NCI-H774 (cell line): Measurements from ENCODE around the gene GUCY1A2.
A peak's percentile ranks its signal among the peaks of the same experiment; 100 is the strongest.

ENCODE experiments used
- DNase-seq: peaks from one replicate; lab custom pipeline; 2025; lab: John Stamatoyannopoulos, UW

The GUCY1A2 gene

GRCh38 chr11:106998916-106999188 is 19.4 kb downstream of the GUCY1A2 start:
- DNase-seq, result no peak

GRCh38 chr11:106998116-106998915 is 20.0 kb downstream of the GUCY1A2 start:
- DNase-seq, result no peak

DNA sequence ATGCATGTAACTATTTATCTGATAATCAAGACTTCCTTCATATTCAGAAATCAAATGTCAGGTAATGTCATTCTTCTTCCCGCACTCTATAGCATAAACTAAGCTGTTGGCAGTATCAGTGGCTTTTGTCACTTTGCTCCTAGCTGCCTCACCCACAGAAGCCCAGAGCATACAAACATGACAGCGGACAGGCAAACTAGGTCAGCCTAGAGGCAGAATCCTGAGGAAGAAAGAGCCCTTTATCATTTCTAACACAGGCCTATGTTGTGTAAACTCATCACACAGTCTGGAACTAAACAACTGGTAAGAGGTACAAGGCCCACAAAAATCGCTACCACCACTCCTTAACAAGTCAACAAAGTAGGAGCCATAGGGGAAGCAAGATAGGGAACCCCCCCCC is 21.0 kb downstream of the GUCY1A2 start:
- DNase-seq, result no peak

DNA sequence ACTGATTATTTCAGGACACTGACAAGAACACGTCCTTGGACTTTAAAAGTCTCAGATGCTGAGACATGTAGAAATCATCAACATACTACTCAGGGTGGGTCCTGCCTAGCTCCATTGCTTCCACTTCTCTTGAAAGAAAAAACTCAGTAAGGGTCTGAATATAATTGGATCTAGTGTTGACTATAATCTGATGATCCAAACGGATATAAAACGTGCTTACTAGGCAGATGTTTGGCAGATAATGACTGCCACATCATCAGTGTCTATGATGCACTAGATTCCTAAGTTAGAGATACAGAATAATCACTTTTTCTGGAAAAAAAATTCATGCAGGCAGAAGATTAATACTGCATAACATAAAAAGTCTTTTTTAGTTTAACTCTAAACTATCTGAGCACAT is 21.6 kb downstream of the GUCY1A2 start:
- DNase-seq, result no peak

DNA sequence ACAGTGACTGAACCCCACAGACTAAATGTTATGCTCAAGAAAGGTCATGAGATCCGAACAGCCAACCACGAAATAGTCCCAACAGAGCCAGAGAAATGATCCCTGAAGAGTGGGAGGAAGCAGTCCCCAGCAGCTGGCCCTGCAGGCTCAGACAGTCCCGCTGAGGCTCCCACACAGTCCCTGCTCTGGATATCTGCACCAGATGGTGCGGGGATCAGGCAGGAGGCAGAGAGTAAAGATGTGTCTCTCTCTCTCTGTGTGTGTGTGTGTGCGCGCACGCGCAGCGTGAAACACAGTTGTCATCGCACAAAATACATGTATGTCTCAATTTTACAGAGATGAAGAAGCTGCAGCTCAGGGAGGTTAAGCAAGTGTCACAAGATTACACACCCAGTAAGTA is 27.9 kb downstream of the GUCY1A2 start:
- DNase-seq, result no peak

DNA sequence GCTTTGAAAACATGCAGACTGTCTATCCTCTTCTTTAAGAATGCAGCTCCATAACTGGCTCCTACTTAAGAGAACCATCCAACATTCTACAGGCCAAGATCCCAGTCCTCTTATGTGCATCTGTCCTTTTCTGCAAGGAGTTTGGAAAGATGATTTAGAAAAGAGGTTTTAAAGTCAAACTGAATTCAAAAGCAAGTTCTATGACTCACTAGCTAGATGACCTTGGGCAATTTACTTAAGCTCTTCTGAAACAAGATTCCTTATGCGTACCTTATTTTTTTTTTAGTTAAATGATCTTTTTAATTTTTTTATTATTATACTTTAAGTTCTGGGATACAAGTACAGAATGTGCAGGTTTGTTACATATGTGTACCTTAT is 29.2 kb downstream of the GUCY1A2 start:
- no peak for DNase-seq

DNA sequence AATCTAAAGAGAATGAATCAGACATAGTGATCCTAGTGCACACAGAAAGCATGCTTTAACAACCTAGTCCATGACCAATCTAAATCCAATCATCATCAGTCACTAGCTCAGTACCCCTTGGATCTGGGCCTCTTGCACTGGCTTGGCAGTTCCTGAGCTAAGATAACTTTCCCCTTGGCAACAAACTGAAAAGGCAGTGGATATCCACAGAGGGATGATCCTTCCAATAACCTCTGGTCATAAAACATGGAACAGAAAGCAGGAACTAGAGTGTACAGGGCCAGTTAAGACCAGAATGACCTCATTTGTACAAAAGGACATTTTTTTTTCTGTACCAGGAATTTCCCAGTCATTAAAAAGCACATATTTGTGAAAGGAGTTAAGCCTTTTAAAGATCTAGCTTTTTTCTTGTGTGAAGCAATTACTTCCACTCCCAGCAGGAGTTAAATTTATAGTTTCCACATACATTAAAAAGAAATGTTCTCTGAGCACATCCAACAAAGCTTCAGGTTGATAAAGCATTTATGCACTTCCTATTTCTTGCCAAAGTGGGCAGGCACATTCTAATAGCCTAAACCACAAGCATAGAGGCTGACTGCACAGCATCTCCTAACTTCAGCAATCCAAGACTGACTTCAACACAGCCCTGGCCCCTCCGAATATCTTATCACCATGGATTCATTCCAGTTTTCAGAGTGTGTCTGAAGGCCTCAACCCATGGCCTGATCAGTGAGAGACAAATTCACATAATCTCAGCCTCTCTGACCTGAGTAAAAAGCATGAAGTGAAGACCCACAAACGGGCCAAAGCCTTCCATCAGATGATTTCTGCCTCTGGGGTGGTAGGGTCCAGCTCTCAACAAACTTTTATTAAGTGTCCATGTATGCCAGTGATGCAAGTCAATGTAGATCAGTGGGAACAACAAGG is 29.9 kb downstream of the GUCY1A2 start:
- no peak for DNase-seq

GRCh38 chr11:106986673-106987072 is 31.6 kb downstream of the GUCY1A2 start:
- no peak for DNase-seq

GRCh38 chr11:106986261-106986660 is 32.0 kb downstream of the GUCY1A2 start:
- DNase-seq, result no peak

- DNase-seq, result no peak
These were observed 34.3 kb downstream of the GUCY1A2 start for GRCh38 chr11:106983991-106984390.

- no peak for DNase-seq
These were observed 35.0 kb downstream of the GUCY1A2 start for GRCh38 chr11:106983261-106983660.

DNA sequence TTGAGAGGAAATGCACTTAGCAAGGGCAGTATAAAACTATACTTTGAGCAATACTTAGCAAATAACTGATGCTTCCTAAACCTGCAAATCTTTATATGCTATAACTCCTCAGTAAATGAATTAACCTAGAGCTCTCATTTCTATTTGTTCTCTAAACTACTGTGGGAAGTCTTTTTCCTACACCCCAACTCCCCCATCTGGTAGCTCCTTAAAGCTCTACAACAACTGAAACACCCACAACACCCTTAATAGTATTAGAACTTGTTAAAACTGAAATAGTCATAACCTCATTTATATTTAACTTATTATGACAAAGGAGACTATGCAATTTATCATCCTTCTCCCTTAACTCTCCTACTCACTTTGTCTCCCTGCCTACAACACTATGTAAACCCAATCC is 43.4 kb downstream of the GUCY1A2 start:
- no peak for DNase-seq

DNA sequence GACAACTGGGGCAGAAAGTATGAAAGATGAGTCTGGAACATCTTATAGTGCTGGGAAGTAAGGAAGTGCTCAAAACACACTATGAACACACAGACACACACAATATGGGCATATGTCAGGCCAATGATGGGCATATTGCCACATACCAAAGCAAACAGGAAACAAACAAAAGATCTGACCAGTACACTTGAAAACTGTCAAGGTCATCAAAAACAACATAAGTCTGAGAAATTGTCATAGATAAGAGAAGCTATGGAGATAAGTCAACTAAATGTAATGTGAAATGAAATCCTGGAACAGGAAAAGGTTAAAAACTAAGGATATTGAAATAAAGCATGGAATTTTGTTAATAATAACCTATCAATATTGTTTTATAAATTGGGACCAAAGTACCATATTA is 46.4 kb downstream of the GUCY1A2 start:
- DNase-seq, result no peak

GRCh38 chr11:106969644-106970355 is 48.5 kb downstream of the GUCY1A2 start:
- DNase-seq, result no peak

DNA sequence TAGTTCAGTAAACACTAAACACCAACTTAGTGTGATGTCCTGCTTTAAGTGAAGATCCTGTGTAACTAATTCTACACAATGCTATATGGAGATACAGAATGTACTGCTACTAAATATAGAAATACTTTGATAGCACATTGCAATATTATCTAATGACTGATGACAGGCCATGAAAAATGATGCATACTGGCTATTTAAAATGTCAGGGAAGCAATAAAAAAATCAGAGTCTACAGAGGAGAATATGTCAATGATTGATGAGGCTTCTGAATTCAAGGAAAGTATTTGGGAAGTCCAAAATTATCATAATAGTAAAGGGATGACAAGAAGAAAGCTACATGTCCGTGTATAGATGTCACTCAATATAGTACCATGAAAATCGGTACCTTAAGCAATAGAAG is 55.3 kb downstream of the GUCY1A2 start:
- no peak for DNase-seq

GRCh38 chr11:106961518-106961917 is 56.8 kb downstream of the GUCY1A2 start:
- no peak for DNase-seq

DNA sequence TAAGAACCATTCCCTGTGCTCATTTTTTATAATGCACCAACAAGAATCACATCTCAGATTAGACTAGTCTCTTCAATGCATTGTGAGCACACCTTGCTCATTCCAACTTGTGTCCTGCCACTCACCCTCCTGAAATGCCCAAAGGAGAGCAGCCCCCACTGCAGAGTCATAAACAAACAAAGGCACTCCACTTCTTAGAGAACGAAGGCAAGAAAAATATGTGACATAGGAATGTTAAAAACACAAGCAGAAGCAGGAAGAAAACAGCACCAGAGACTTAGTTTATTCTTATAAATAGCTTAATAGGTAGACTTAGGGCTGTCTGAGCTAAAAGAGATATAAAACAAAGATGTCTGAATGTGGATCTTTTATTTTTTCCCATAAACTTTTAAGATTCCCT is 57.2 kb downstream of the GUCY1A2 start:
- no peak for DNase-seq

DNA sequence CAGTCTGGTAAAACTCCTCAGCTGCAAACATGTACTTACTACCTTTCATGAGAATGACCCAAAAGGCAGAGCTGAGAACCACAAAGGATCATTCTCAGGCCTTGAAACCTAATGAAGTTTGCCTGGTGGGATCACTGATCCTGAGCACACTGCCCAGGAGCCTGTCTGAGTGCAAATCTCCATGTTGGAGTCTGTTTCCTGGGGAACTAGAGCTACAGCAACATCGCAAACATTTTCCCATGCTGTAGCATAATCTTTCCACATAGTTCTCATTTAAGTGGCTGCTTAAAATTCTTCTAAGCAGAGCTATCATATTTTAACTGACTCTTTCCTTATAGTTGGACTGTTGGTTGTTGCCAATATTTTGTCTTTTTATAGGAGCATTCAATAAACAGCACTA is 58.5 kb downstream of the GUCY1A2 start:
- no peak for DNase-seq

- DNase-seq, result no peak
These were observed 58.9 kb downstream of the GUCY1A2 start for GRCh38 chr11:106959386-106959785.

GRCh38 chr11:106958517-106959248 is 59.6 kb downstream of the GUCY1A2 start:
- no peak for DNase-seq

GRCh38 chr11:106957030-106957482 is 61.2 kb downstream of the GUCY1A2 start:
- DNase-seq, result no peak

GRCh38 chr11:106950067-106950491 is 68.2 kb downstream of the GUCY1A2 start:
- peak; percentile 17 for DNase-seq
